CD4-positive, alpha-beta T cell (primary cell): ENCODE results near the gene IST1. TPM values are rescaled to one million over a fixed set of nuclear protein-coding genes. Genes with fewer than 3 reads are reported as not detected.

ENCODE experiments used
- ATAC-seq: fragments of 200-7000 bp; cut with Tn5 transposase; one replicate; pipeline ENCODE4 v1.10.0; 2022; ENCODE audit warnings: mild to moderate bottlenecking; ENCODE audit not compliant: poor library complexity
- CTCF ChIA-PET: fragments of 350-600 bp; sonication (Branson Sonifier 250); formaldehyde crosslinking; loops from one replicate; lab custom pipeline; 2021; ENCODE audit warnings: antibody characterized with exemption, inconsistent platforms; lab: Charles Lee
- POLR2A ChIA-PET: fragments of 350-600 bp; sonication (Branson Sonifier 250); formaldehyde crosslinking; loops from one replicate; lab custom pipeline; 2021; ENCODE audit warnings: antibody characterized with exemption, inconsistent platforms; lab: Charles Lee
- DNase-seq, 14 experiments: peaks; one replicate each; pipeline ENCODE4 v3.0.0-alpha.2; 2013 to 2020; ENCODE audit warnings: mixed read lengths in 2 of 14
- H3K27ac ChIP-seq, 2 donors: one replicate each; pipeline versions ENCODE4 v1.5.1 to v1.7.0; 2013; ENCODE audit warnings: low read length in 2 of 2, low read depth in 1 of 2, mild to moderate bottlenecking in 1 of 2
- H3K27me3 ChIP-seq, 2 experiments: 1 replicate in 1 of 2; 2 replicates in 1 of 2; pipeline versions ENCODE4 v1.6.1 to v1.7.0; 2013; ENCODE audit warnings: low read length in 2 of 2, control low read depth in 1 of 2, mild to moderate bottlenecking in 1 of 2, moderate library complexity in 1 of 2; ENCODE audit not compliant: insufficient read depth in 2 of 2, control insufficient read depth in 1 of 2
- H3K36me3 ChIP-seq: one replicate; pipeline ENCODE4 v1.6.1; 2013; ENCODE audit warnings: low read length, control low read depth; ENCODE audit not compliant: insufficient read depth
- H3K4me1 ChIP-seq: one replicate; pipeline ENCODE4 v1.6.1; 2013; ENCODE audit warnings: low read length, control low read depth; ENCODE audit not compliant: insufficient read depth
- H3K4me3 ChIP-seq: one replicate; pipeline ENCODE4 v1.5.1; 2013; ENCODE audit warnings: mild to moderate bottlenecking, low read length, moderate library complexity
- H3K9me3 ChIP-seq, 2 experiments: 1 replicate in 1 of 2; 2 replicates in 1 of 2; pipeline versions ENCODE4 v1.6.1 to v1.7.0; 2013; ENCODE audit warnings: low read length in 2 of 2, mild to moderate bottlenecking in 2 of 2, control low read depth in 1 of 2, moderate library complexity in 1 of 2; ENCODE audit not compliant: control insufficient read depth in 1 of 2, insufficient read depth in 1 of 2
- H3K27ac Mint-ChIP-seq: one replicate; pipeline ENCODE4 v1.8.0; 2020; ENCODE audit warnings: mixed read lengths
- H3K27me3 Mint-ChIP-seq: one replicate; pipeline ENCODE4 v1.8.0; 2021; ENCODE audit warnings: mixed read lengths
- H3K36me3 Mint-ChIP-seq: one replicate; pipeline ENCODE4 v1.8.0; 2021; ENCODE audit warnings: low read depth, mixed read lengths
- H3K4me1 Mint-ChIP-seq: one replicate; pipeline ENCODE4 v1.8.0; 2021; ENCODE audit warnings: low read depth, mixed read lengths
- H3K4me3 Mint-ChIP-seq: one replicate; pipeline ENCODE4 v1.8.0; 2020; ENCODE audit warnings: mild to moderate bottlenecking, mixed read lengths
- H3K9me3 Mint-ChIP-seq: one replicate; pipeline ENCODE4 v1.8.0; 2020; ENCODE audit warnings: mixed read lengths
- intact Hi-C, 2 experiments: fragments of 100-400 bp; cut with DNase I in 1 of 2; cut with micrococcal nuclease in 1 of 2; formaldehyde crosslinking; loops; one replicate each; pipeline versions ENCODE4 v1.15.1 to v1.9.0; 2023 to 2025; cut with DNase I, micrococcal nuclease
- total RNA-seq, 174 experiments: library from RNA in 2 of 174; stranded (reverse) in 2 of 174; gene quantifications; one replicate each; pipeline ENCODE4 v1.2.3 and lab custom pipeline; 2021 to 2026
- TF ChIP-seq, protein P1 (sequence below): fragments of 200-600 bp; IDR thresholded peaks from one replicate; pipeline ENCODE4 v1.8.0; 2022; ENCODE audit warnings: antibody characterized with exemption, mild to moderate bottlenecking

Gene IST1
- total RNA-seq, 2 experiments from 2014 or later, result 411 to 412 TPM

DNA sequence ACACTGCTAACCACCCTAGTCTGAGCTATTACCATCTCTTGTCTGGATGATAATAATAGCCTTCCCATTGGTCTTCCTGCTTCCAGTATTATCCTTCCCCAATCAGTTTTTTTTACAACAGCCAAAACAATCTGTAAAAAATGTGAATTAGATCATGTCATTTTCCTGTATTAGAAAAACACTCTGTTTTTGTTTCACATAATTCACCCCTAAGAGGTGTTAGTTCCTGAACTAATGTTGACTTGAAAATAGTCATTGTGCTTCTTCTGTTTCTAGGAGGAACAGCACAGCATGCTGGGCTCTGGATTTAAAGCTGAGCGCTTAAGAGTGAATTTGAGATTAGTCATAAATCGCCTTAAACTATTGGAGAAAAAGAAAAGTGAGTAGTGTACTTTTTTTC lies 20.0 kb downstream of the IST1 start:
- H3K4me1 ChIP-seq, result peaks cover 24% of the 10 kb centered on the region
- no peak overlapping the region for H3K27ac ChIP-seq
- H3K4me1 Mint-ChIP-seq, result peaks cover 66% of the 10 kb centered on the region
- DNase-seq (no peak), ATAC-seq (no peak)
- H3K36me3 ChIP-seq, result peaks cover 59% of the 10 kb centered on the region
- intact Hi-C loops, result no loop called here
- no peaks in the 10 kb centered on the region for H3K27me3 Mint-ChIP-seq
- POLR2A ChIA-PET, result no interaction called here
- CTCF ChIA-PET, result interaction anchor here (0.6 kb wide), 1 partner anchor 177 kb away, joined by 3 read pairs; no protein-coding TSS in a partner anchor
- TF ChIP-seq, protein P1, sequence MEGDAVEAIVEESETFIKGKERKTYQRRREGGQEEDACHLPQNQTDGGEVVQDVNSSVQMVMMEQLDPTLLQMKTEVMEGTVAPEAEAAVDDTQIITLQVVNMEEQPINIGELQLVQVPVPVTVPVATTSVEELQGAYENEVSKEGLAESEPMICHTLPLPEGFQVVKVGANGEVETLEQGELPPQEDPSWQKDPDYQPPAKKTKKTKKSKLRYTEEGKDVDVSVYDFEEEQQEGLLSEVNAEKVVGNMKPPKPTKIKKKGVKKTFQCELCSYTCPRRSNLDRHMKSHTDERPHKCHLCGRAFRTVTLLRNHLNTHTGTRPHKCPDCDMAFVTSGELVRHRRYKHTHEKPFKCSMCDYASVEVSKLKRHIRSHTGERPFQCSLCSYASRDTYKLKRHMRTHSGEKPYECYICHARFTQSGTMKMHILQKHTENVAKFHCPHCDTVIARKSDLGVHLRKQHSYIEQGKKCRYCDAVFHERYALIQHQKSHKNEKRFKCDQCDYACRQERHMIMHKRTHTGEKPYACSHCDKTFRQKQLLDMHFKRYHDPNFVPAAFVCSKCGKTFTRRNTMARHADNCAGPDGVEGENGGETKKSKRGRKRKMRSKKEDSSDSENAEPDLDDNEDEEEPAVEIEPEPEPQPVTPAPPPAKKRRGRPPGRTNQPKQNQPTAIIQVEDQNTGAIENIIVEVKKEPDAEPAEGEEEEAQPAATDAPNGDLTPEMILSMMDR, result no peak
- H3K4me3 ChIP-seq, result no peak overlapping the region
- peak overlapping the region; percentile 82 for H3K27ac Mint-ChIP-seq
- H3K9me3 Mint-ChIP-seq, result no peaks in the 10 kb centered on the region
- no peaks in the 10 kb centered on the region for H3K9me3 ChIP-seq
- H3K36me3 Mint-ChIP-seq, result peaks cover 70% of the 10 kb centered on the region
- H3K4me3 Mint-ChIP-seq, result no peak overlapping the region
- no peaks in the 10 kb centered on the region for H3K27me3 ChIP-seq

- Mint-ChIP-seq H3K36me3 (peaks cover 81% of the 10 kb centered on the region), H3K27me3 (no peaks in the 10 kb centered on the region), H3K4me1 (peaks cover 60% of the 10 kb centered on the region), H3K27ac (peak overlapping the region; percentile 8), H3K4me3 (no peak overlapping the region), H3K9me3 (no peaks in the 10 kb centered on the region)
- TF ChIP-seq, protein P1, result no peak
- Histone ChIP-seq H3K4me1 (peaks cover 18% of the 10 kb centered on the region), H3K9me3 (no peaks in the 10 kb centered on the region), H3K27me3 (no peaks in the 10 kb centered on the region), H3K36me3 (peaks cover 70% of the 10 kb centered on the region), H3K27ac (no peak overlapping the region), H3K4me3 (no peak overlapping the region)
- DNase-seq, result no peak
- ChIA-PET CTCF (interaction anchor here (1.4 kb wide), 1 partner anchor 13 kb away, joined by 5 read pairs; no protein-coding TSS in a partner anchor), POLR2A (interaction anchor here (1.5 kb wide), 1 partner anchor 15 kb away, joined by 5 read pairs; no protein-coding TSS in a partner anchor)
- intact Hi-C loops, result no loop called here
- no peak for ATAC-seq
Observed at GRCh38 chr16:71916397-71916920, 21.1 kb downstream of the IST1 start.

GRCh38 chr16:71917900-71918299 lies 22.6 kb downstream of the IST1 start:
- Histone ChIP-seq H3K27me3 (no peaks in the 10 kb centered on the region), H3K36me3 (peaks cover 80% of the 10 kb centered on the region), H3K27ac (no peak overlapping the region), H3K4me1 (peaks cover 14% of the 10 kb centered on the region), H3K9me3 (no peaks in the 10 kb centered on the region), H3K4me3 (no peak overlapping the region)
- peak overlapping the region; percentile 34 for H3K27ac Mint-ChIP-seq
- no peak overlapping the region for H3K4me3 Mint-ChIP-seq
- no peak for ATAC-seq
- no peaks in the 10 kb centered on the region for H3K27me3 Mint-ChIP-seq
- intact Hi-C loops, result no loop called here
- ChIA-PET CTCF (no interaction called here), POLR2A (interaction anchor here (1.2 kb wide), 1 partner anchor 111 kb away, joined by 3 read pairs; no protein-coding TSS in a partner anchor)
- H3K36me3 Mint-ChIP-seq, result peaks cover 90% of the 10 kb centered on the region
- TF ChIP-seq, protein P1, result no peak
- H3K9me3 Mint-ChIP-seq, result no peaks in the 10 kb centered on the region
- DNase-seq, result no peak
- H3K4me1 Mint-ChIP-seq, result peaks cover 50% of the 10 kb centered on the region
